Stimulated activated naive CD4-positive, alpha-beta T cell treated with Interleukin-2 at 50 U/mL for 16 hours (primary cell): Measurements from ENCODE around the gene LETM1.
"Not testable (repeated sequence)": the region's sequence is repeated elsewhere in the genome, so short reads cannot be mapped to it uniquely, and the experiment has no call there.

Experiments
- DNase-seq: peaks from one replicate; lab custom pipeline; 2025; lab: John Stamatoyannopoulos, UW

The LETM1 gene

DNA sequence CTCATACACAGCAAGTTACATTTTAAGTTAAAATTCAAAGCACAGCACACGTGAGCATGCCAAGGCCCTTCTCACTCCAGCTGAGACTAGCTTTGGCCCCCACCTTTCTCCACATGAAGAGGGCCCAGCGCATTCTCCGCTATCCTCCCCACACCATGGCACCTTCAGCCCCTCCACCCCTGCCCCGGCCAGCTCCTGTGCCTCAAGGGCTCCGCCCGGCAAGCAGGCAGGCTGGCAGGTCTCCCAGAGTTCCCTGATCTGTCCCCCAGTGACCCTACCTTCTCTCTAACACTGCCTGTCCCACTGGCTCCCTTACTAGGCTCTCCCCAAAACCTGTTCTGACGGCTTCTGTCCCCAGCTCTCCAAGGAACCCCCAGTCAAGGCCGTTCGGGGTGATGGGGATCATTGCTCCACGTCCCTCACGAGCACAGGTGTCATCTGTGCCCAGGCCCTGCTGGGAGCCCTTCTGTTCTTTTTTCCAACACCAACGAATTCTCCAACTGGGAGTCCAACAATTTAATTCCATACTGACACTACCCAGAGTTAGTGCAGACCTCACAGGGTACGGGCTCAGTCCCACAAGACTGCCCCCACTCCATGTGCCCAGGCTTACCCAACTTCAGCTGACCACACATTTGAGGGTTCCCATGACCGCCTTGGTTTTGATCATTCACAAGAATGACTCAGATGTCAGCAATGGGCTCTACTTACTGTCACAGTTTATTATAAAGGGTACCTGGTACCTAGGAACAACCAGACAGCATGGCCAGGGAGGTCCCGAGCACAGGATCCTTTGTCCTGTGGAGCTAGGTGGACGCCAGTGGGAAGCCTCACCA lies 4.2 kb downstream of the LETM1 start:
- DNase-seq: no peak

DNA sequence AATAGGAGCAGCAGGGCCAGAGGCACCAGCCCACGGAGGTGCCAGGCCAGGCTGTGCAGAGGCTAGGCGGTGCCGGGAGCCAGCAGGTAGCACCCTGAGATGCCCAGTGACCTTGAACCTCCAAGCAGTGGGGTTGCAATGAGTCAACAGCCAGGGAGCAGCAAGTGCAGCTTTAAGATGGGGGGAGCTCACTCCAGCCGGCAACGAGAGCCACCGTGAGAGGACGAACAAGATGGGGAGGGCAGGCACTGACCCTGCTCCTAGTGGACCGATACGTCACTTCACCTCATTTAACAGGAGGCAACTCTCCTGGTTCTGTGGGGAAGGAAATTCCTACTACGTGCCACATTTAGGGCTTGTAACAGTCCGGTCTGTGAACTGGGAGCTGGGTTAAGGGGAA lies 4.8 kb downstream of the LETM1 start:
- no peak for DNase-seq

DNA sequence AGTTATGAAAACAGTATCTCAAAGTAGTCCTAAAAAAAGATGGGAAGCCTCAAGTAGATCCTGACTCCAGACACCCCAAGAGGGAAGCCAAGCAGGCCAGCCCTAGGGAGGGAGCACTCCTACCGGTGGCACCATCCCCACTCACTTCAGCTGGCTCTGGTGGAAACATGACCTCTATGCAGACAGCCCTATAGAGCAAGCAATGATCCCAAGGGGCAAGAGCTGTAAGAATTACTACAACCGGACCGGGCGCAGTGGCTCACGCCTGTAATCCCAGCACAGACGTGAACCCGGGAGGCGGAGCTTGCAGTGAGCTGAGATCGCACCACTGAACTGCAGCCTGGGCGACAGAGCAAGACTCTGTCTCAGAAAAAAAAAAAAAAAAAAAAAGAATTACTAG lies 5.7 kb downstream of the LETM1 start:
- DNase-seq: no peak

DNA sequence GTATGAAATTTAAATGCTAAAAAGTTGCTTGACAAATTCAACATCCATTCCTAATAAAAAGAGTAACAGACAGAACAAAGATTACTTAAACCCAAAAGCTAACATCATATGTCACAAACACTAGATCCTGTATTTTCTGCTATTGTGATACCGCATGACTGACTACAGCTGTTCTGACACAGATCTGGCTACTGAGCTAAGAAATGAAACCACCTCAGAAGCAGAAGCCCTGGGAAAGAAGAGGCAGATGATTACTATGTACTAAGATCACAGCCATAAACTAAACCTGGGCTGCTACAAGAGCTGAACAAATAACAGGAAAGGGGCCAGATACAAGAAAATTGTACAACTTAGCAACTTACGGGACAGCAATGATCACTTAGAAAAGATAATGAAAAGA lies 9.4 kb downstream of the LETM1 start:
- DNase-seq: no peak

DNA sequence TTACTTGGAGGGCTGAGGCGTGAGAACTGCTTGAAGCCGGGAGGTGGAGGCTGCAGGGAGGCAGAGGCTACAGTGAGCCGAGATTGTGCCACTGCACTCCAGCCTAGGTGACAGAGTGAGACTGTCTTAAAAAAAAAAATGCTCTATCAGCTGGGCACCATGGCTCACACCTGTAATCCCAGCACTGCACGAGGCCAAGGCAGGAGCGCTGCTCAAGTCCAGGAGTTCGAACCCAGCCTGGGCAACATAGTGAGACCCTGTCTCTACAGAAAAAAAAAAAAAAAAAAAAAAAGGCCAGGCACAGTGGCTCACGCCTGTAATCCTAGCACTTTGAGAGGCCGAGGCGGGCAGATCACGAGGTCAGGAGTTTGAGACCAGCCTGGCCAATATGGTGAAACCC lies 11.3 kb downstream of the LETM1 start:
- not testable (repeated sequence) for DNase-seq

DNA sequence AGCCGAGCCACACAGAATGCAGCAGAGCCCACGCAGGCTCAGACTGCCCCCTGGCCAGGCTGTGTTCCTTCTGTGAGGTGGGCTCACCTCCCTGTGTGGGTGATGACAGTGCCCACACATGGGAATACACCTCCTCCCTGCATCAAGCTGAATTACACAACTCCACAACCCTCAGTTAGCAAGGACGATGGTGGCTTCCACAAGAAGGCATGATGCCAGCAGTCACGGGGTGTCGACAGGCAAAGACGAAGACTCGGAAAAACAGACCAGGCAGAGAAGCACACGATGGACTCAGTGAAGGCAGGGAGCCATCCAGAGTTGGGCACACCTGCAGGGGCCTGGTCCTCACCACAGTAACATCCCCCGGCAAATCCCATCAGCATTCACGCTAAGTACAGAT lies 12.1 kb downstream of the LETM1 start:
- no peak for DNase-seq

DNA sequence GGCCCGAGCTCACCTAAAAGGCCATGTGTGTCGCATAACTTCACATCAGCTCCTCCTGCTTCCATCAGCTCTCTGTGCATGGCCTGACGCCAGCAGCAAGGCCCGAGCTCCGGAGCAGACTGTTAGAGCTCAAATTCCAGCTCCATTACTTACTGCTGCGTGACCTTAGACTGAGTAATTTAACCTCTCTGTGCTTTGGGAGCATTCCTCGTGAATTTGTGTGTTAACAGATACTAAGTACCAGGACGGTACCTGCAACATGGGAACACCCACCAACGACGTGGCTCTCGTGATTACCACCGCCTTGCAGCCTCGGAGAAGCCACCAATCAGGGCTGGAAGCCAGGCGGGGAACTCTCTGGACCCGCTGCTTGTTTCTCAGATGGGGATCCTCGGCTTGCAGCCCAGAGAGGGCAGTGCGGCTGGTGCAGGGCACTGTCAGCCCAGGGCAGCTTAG lies 12.9 kb downstream of the LETM1 start:
- no peak for DNase-seq

DNA sequence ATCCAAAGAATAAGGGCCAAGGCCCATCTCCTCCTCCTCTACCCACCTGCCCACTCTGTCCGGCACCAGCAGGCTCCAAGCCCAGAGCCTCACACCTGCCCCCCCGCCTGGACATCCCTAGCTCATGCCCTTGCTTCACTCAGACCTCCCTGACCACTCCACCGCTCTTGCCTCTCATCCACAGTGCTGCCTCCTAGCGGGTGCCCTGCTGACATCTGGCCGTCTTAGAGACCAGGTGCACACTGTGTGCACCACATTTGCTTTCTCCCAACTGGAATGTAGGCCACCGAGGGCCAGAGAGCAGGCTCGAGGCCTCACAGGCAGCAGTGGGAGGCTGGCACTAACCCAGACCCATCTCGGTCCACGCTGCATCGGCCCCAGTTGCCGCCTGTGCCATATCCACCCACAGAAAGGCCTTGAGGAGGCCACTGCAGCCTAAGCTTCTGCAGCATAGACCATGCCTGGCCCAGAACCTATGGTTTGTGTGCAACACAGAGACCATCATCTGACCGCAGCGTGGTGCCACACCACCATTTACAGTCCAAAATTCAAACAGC lies 13.5 kb downstream of the LETM1 start:
- no peak for DNase-seq

DNA sequence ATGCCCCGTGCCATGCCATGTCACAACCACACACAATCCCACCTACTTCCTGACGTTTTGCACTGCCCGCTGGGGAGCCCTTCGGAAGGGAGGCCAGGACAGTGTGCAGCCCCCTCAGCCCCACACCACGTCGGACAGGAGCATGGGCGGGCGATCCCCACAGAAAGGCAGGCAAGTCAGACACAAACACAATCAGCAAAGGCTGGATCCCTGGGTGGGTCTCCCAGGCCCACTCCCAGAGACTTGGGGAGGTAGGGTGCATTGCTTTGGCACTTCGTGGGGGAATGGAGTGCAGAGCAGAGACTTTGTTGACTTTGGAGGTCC lies 14.1 kb downstream of the LETM1 start:
- no peak for DNase-seq

DNA sequence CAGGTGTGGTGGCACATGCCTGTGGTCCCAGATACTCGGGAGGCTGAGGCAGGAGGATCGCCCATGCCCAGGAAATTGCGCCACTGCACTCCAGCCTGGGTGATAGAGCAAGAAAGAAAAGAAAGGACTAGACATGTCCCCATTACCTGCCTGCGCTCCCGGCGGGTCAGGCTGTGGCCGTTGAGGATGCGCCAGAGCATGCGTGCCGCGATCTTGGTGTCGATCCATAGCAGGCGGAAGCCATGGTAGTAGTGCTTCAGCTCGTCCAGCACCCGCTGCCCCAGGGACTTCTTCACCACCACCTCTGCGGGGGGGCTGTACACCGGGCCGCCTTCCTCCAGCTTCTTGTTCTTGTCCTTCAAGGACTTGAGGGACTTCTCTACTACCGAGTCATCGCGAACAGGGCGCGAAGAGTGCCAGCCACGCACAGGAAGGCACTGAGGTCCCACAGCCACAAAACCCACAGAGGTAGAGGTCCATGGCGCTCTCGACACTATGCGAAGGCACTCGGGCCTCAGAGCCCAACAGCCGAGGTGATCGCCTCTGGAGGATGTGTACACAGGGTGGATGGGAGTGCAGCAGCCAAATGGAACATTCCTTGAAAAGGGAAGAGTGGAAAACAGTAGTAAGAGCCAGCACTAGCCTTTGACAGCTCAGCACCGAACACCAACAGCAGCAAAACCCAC lies 14.6 kb downstream of the LETM1 start:
- DNase-seq: no peak

DNA sequence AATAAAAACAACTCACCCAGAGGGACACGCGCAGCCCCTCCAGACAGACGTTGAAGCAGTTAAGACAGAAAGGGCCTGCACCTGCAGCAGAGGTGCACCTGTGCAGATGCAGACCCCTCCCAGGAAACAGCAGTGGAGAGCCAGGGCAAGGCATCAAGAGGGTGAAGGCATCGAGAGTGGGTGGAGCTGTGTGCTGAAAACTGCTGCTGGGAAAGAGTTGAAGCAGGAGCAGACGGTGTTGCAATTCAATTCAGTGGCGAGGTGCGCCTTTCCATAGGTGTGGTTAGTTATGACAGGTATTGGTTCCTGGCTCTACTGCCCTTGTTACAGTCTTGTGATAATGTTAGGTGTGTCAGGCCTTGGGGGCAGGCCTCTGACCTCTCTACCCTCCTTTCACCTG lies 16.7 kb downstream of the LETM1 start:
- DNase-seq: no peak

DNA sequence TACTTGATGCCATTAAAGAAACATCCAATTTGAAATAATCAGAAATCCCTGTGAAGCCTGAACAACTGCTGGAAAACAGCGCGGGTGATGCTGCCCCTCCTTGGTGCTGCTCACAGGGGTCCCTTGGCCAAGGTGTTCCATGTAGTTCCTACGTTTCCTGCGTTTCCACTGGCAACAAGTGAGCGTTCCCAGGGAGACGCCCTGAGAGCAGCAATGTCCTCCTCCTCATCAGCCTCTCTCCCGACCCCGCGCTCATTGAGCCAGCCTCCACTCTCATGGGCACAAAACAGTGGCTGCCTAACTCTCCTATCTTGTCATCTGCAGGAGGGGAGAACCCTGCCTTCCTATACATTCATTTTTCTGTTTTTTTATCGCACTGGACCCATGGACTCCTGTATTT lies 18.9 kb downstream of the LETM1 start:
- DNase-seq: no peak

DNA sequence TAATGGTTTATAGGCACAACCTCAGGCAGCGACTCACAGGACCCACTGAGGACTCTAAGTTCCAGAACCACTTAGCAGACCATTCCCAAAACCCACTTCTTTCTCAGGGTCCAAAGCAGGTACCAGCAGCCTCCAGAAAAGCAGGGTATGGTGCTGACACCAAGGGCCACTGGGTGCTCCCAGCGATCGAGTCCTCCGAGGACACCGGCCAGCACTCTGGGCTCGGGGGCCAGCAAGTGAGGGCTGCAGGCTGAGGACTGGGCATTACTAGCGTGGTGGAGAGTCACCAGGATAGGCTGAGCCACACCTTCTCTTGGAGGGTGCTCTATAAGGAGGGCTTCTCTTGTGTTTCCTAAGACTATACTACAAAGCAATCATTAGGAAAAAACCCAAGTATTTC lies 19.3 kb downstream of the LETM1 start:
- DNase-seq: no peak

DNA sequence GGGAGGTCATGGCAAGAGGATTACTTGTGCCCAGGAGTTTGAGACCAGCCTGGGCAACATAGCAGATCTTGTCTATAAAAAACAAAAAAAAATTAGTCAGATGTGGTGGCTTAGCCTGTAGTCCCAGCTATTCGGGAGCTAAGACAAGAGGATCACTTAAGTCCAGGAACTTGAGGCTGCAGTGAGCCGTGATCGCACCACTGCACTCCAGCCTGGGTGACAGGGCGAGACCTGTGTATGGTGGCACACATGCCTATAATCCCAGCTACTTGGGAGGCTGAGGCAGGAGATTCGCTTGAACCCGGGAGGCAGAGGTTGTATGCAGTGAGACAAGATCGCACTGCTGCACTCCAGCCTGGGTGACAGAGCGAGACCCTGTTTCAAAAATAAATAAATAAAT lies 20.1 kb downstream of the LETM1 start:
- not testable (repeated sequence) for DNase-seq

DNA sequence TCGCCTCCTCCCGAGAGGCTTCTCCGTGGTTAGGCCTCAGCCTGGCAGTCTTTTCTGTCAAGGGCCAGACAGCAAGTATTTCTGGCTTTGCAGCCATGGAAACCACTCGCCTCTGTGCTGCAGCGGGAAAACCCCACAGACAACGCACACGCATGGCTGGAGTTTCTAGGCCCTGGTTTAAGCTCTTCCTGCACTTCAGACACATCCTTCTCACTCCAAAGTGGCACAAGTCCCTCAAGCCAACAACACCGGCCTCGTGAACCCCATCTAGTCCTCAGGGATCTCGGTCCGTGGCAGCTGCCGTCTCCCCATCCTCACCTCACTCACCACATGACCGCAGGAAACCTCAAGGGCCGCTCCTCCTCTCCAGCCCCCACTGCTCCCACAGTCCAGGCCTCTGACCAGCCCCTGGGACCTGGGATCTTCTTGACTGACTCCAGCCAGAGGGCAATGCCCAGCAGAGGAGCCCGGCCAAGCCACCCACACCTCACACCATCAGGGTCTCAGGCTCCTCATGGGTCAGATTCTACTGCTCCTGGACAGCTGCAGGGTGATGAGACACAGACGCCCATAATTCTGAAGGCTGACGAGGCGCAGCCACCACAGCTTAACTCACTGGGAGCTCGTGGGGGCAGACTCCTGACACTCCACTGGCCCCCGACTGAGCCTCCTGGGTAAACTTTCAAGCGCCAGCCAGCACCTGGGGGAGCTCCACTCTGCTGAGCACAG lies 21.7 kb downstream of the LETM1 start:
- no peak for DNase-seq

DNA sequence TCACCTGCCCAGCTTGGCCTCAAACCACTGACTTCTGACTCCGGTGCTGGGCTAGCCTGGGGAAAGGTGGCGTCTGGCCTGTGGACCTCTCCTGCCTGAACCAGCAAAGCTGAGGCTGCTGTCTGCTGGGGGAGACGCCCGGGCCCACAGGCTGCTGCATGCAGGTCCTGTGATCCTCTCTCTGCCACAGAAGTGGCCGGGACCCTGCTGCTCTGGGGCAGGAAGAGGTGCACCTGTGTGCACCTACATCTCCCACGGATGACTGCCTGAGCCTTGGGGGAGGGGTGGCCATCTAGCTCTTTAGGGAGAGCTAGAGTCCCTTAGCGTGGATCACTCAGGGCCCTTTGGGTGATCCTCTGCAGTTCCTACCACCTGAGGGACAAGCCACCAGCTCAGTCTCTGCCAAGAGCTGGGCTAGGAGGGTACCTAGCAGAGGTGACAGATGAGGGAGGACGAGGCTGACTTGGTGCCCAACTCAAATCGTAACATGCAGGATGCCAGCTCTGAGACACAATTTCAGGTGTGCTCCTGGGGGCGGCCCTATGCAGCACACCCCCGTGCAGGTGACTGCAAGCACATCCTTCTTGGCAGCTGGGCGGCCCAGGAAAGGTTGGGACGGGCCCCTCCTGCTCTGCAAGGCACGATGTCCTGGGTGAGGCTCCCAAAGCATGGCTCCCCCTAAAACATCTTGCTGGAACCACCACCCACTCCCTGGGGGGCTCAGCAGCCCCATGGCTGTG lies 22.5 kb downstream of the LETM1 start:
- no peak for DNase-seq

DNA sequence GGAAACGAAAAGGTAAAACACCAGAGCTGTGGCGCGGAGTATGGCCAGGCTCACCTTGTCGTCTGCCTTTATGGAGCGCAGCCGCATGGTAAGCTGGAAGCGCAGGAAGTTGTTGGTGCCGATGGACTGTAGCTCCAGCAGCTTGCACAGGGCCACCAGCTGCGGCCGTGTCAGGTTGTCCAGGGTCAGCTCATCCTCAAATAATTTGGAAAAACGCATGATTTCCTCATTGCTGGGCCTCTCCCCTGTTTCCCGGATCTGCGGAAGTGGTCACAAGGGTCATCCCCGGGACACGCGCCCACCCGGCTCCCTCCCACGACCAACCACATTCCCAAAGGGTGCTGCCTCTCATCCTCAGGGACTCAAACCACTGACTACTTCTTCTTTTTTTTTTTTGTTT lies 23.3 kb downstream of the LETM1 start:
- no peak for DNase-seq

DNA sequence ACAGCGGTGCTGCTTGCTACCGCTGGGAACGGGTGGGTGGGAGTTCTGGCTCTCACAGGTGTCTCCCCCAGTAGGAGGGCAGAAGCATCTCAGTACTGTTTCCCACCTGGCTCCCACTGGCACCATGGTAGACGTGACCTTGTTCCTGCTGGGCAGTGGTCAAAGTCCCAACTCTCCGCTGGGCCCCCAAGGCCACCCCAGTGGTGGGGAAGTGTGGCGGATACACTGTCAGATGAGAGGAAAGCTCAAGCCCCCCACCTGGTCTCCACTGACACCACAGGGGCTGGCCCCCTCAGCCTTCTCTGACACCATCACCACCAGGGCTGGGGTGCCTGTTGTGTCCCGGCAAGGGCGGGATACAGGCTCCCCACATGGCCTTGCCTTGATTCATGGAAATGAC lies 24.6 kb downstream of the LETM1 start:
- no peak for DNase-seq

DNA sequence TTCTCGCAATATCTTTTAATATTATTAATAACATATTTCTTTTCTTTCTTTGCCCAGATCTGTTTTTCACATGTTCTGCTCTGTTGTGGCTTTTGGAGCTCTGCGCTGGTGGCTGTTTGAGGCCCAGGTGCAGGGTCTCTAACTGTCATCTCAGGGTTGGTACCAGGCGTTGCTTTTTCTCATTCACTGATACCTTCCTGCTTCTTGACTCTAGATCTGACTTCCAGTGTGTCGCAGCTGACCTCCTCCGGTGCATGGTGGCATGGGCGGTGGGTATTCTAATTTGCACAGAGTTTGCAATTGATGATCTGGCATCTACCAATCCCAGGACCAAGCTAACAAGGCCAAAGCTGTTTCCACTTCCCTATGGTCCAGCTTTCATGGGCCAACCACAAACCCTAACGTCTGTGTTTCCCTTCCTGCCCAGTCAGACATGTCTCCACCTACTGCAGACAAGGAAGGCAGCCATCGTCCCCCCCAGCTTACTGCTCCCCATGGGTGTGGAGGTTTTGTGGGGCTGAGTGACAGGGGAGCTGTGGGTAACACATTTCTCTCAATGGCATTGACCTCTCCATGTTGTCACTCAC lies 25.2 kb downstream of the LETM1 start:
- no peak for DNase-seq

DNA sequence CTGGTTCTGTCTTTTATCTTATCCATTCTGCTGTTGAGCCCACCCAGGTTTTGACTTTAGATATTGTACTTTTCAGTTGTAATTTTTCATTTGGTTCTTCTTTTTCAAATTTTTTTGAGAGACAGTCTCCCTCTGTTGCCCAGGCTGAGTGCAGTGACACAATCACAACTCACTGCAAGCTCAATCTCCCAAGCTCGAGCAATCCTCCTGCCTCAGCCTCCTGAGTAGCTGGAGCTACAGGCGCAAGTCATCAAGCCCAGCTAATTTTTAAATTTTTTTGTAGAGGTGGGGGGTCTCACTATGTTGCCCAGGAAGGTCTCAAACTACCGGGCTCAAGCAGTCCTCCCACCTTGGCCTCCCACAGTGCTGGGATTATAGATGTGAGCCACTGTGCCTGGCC lies 25.7 kb downstream of the LETM1 start:
- no peak for DNase-seq

DNA sequence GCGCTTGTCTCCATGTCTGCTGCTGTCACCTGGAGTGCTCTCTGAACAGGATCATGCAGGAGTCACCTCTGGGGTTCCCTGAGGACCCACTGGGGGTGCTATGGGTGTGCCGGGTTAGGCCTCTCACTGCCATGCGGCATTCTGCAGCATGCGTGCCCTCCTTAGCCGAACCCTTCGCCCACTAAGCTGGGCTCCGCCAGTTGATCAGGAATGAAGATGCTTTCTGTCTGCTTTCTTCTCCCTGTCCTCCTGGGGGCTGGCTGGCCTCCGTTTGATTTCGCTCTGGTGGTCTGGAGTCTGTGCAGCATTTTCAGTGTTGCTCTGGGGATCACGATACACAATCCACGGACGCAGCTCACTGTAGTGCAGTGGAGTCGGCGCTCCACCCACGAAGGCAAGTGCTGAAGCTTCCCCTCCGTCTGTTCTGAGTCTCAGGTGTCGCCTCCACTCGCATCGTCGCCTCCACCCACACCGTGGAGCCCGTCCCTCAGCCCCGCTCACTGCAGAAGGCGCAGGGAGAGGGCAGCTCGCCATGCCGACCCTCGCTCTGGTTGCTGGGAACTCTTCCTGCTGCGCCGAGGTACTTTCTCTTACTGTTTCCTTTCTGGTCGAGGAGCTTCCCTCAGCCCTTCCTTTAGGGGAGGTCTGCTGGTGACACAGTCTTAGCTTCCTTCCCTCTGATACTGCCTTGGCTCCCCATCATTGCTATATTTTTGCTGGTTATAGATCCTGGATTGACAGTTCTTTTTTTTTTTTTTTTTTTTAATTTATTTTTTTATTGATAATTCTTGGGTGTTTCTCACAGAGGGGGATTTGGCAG lies 29.2 kb downstream of the LETM1 start:
- no peak for DNase-seq
